A549 (cell line): Measurements from ENCODE around the gene TTYH2. TPM values are rescaled to one million over a fixed set of nuclear protein-coding genes. Genes with fewer than 3 reads are reported as not detected.

Source experiments
- ATAC-seq, 2 experiments: fragments of 200-7000 bp in 1 of 2; fragments of >200 bp in 1 of 2; cut with Nextera tagmentation in 1 of 2; cut with Tn5 transposase in 1 of 2; 3 replicates each; pipeline versions ENCODE4 v1.8.0 to v1.9.1; 2018 to 2020; ENCODE audit warnings: mild to moderate bottlenecking in 1 of 2, moderate library complexity in 1 of 2
- CTCF ChIA-PET: fragments of 300-600 bp; sonication (Branson Sonifier 250); formaldehyde crosslinking; extraction: SDS; loops from one replicate; lab custom pipeline; 2021; ENCODE audit warnings: antibody characterized with exemption, inconsistent platforms; lab: Yijun Ruan, JAX
- POLR2A ChIA-PET: fragments of 350-600 bp; formaldehyde crosslinking; extraction: SDS; loops from one replicate; lab custom pipeline; 2021; ENCODE audit warnings: antibody characterized with exemption, inconsistent platforms; lab: Yijun Ruan, JAX
- DNase-seq, 2 experiments: peaks; one replicate each; pipeline versions ENCODE4 v3.0.0 to v3.0.0-alpha.2; 2011 to 2016; ENCODE audit warnings: low read depth in 1 of 2, low spot score in 1 of 2
- FAIRE-seq: peaks from 2 replicates; lab custom pipeline; 2011; peaks lifted over from hg19 to GRCh38; lab: Jason Lieb, UNC
- H3K27ac ChIP-seq, 2 experiments: fragments of >200 bp; sonication (Bioruptor Twin); formaldehyde crosslinking; 3 replicates each; pipeline ENCODE4 v1.5.1; 2016 to 2017
- H3K4me1 ChIP-seq: fragments of >200 bp; sonication (Bioruptor Twin); formaldehyde crosslinking; 3 replicates; pipeline ENCODE4 v1.6.1; 2016
- H3K4me2 ChIP-seq: fragments of >200 bp; sonication (Bioruptor Twin); formaldehyde crosslinking; 3 replicates; pipeline ENCODE4 v1.6.1; 2016
- H3K4me3 ChIP-seq: fragments of >200 bp; sonication (Bioruptor Twin); formaldehyde crosslinking; 3 replicates; pipeline ENCODE4 v1.5.1; 2016
- H3K9me3 ChIP-seq: fragments of >200 bp; sonication (Bioruptor Twin); formaldehyde crosslinking; 3 replicates; pipeline ENCODE4 v1.6.1; 2016
- ATOH8 ChIP-seq: fragments of 250-450 bp; sonication (Bioruptor Pico); IDR thresholded peaks from 2 replicates; pipeline ENCODE4 v1.5.0; 2020; ENCODE audit warnings: low read depth, mild to moderate bottlenecking, moderate library complexity
- BHLHE40 ChIP-seq: IDR thresholded peaks from 2 replicates; pipeline ENCODE4 v1.6.1; 2012; ENCODE audit warnings: low read depth, low read length, inconsistent platforms
- CBX8 ChIP-seq: fragments of 200-600 bp; sonication (generic); IDR thresholded peaks from 2 replicates; pipeline ENCODE4 v1.6.1; 2016
- CHD2 ChIP-seq: fragments of 150-350 bp; IDR thresholded peaks from 2 replicates; pipeline ENCODE4 v1.6.1; 2014; ENCODE audit warnings: low read length; ENCODE audit not compliant: partially characterized antibody
- E2F6 ChIP-seq: IDR thresholded peaks from 2 replicates; pipeline ENCODE4 v1.6.1; 2012; ENCODE audit warnings: low read depth, borderline replicate concordance
- EHF ChIP-seq: fragments of 250-450 bp; sonication (Bioruptor Pico); IDR thresholded peaks from 2 replicates; pipeline ENCODE4 v1.5.0; 2020; ENCODE audit warnings: mild to moderate bottlenecking
- EHMT2 ChIP-seq: fragments of 200-600 bp; sonication (generic); IDR thresholded peaks from 2 replicates; pipeline ENCODE4 v1.6.1; 2016; ENCODE audit warnings: antibody characterized with exemption, low read depth, mild to moderate bottlenecking, moderate library complexity
- ELK1 ChIP-seq: fragments of 150-350 bp; IDR thresholded peaks from 2 replicates; pipeline ENCODE4 v1.6.1; 2014; ENCODE audit warnings: low read depth, mild to moderate bottlenecking, low read length
- EP300 ChIP-seq, 2 experiments: fragments of >200 bp; sonication (Bioruptor Twin); formaldehyde crosslinking; IDR thresholded peaks; 2 replicates in 1 of 2; 3 replicates in 1 of 2; pipeline ENCODE4 v1.6.1; 2016 to 2017
- ESRRA ChIP-seq: fragments of 150-350 bp; IDR thresholded peaks from 2 replicates; pipeline ENCODE4 v1.6.1; 2014; ENCODE audit warnings: mild to moderate bottlenecking, low read length, borderline replicate concordance
- GATA3 ChIP-seq: IDR thresholded peaks from 2 replicates; pipeline ENCODE4 v1.6.1; 2012; ENCODE audit warnings: borderline replicate concordance
- HES2 ChIP-seq: fragments of >200 bp; sonication (Bioruptor Twin); formaldehyde crosslinking; IDR thresholded peaks from 2 replicates; pipeline ENCODE4 v1.6.1; 2016
- HEYL ChIP-seq: fragments of 250-450 bp; sonication (Bioruptor Pico); IDR thresholded peaks from 2 replicates; pipeline ENCODE4 v1.8.0; 2021; ENCODE audit warnings: mild to moderate bottlenecking, moderate library complexity
- HMGXB4 ChIP-seq: fragments of 250-450 bp; sonication (Bioruptor Pico); IDR thresholded peaks from 2 replicates; pipeline ENCODE4 v1.5.0; 2021; ENCODE audit warnings: mild to moderate bottlenecking, moderate library complexity, borderline replicate concordance
- HOXA7 ChIP-seq: fragments of 250-450 bp; sonication (Bioruptor Pico); IDR thresholded peaks from 2 replicates; pipeline ENCODE4 v1.5.0; 2020; ENCODE audit warnings: mild to moderate bottlenecking, moderate library complexity
- JUNB ChIP-seq: fragments of >200 bp; sonication (Bioruptor Twin); formaldehyde crosslinking; IDR thresholded peaks from 2 replicates; pipeline ENCODE4 v1.6.1; 2016
- KDM1A ChIP-seq: fragments of 200-600 bp; sonication (generic); IDR thresholded peaks from 2 replicates; pipeline ENCODE4 v1.6.1; 2016; ENCODE audit warnings: low read depth, mild to moderate bottlenecking
- KDM5A ChIP-seq: fragments of 200-600 bp; sonication (generic); IDR thresholded peaks from 2 replicates; pipeline ENCODE4 v1.6.1; 2016; ENCODE audit warnings: antibody characterized with exemption, mild to moderate bottlenecking
- MAFK ChIP-seq: fragments of 450-650 bp; IDR thresholded peaks from 2 replicates; pipeline ENCODE4 v1.6.1; 2014; ENCODE audit not compliant: partially characterized antibody
- MAX ChIP-seq: IDR thresholded peaks from 2 replicates; pipeline ENCODE4 v1.6.1; 2012
- NPAS2 ChIP-seq: fragments of 250-450 bp; sonication (Bioruptor Pico); IDR thresholded peaks from 2 replicates; pipeline ENCODE4 v1.8.0; 2022; ENCODE audit warnings: mild to moderate bottlenecking, moderate library complexity, borderline replicate concordance
- NR3C1 ChIP-seq: fragments of >200 bp; sonication (Bioruptor Twin); formaldehyde crosslinking; IDR thresholded peaks from 3 replicates; pipeline ENCODE4 v1.6.1; 2017
- PHF8 ChIP-seq: fragments of 200-600 bp; sonication (generic); IDR thresholded peaks from 2 replicates; pipeline ENCODE4 v1.6.1; 2016; ENCODE audit warnings: low read depth, mild to moderate bottlenecking, antibody characterized with exemption, moderate library complexity, borderline replicate concordance
- POLR2A ChIP-seq: IDR thresholded peaks from 2 replicates; pipeline ENCODE4 v1.6.1; 2012; ENCODE audit warnings: mild to moderate bottlenecking, low read length
- REST ChIP-seq: fragments of 200-600 bp; sonication (generic); IDR thresholded peaks from 2 replicates; pipeline ENCODE4 v1.6.1; 2016; ENCODE audit warnings: antibody characterized with exemption, mild to moderate bottlenecking, moderate library complexity
- RNF2 ChIP-seq: fragments of 200-600 bp; sonication (generic); IDR thresholded peaks from 2 replicates; pipeline ENCODE4 v1.6.1; 2016; ENCODE audit warnings: low read depth, mild to moderate bottlenecking, antibody characterized with exemption, moderate library complexity, borderline replicate concordance
- TP53 ChIP-seq: fragments of 250-450 bp; sonication (Bioruptor Pico); IDR thresholded peaks from 2 replicates; pipeline ENCODE4 v1.5.0; 2021; ENCODE audit warnings: mild to moderate bottlenecking, moderate library complexity
- ZFP36 ChIP-seq: fragments of 450-650 bp; IDR thresholded peaks from 2 replicates; pipeline ENCODE4 v1.6.1; 2014; ENCODE audit warnings: borderline replicate concordance; ENCODE audit not compliant: partially characterized antibody
- ZNF302 ChIP-seq: fragments of 250-450 bp; sonication (Bioruptor Pico); IDR thresholded peaks from 2 replicates; pipeline ENCODE4 v1.9.0; 2021; ENCODE audit warnings: inconsistent platforms, mild to moderate bottlenecking, moderate library complexity
- WGBS: methylation state at CpG from one replicate; pipeline ENCODE4 v1.1.6; 2017; ENCODE audit errors: missing lambda C conversion rate; 5-methylcytosine and 5-hydroxymethylcytosine counted together
- polyA plus RNA-seq, 4 experiments: library from polyadenylated mRNA; depleted of rRNA in 3 of 4; stranded (reverse); fragments of >200 nt; fragmentation: RNase III in 1 of 4; extraction: RNeasy Plus Mini Kit Qiagen cat#74134 plus additional on column Dnase treatment in 1 of 4; gene quantifications; 2 replicates in 3 of 4; 3 replicates in 1 of 4; pipeline ENCODE4 v1.2.3, GENCODE V29; 2011 to 2017

The TTYH2 gene
- polyA plus RNA-seq, 2 of the 4 experiments (the other 2 are of a cell fraction) = 1.4 to 1.7 TPM

GRCh38 chr17:74201250-74201649 lies 12.1 kb upstream of the TTYH2 start (continued):
- TF ChIP-seq HMGXB4 (CRISPR knock-in tag) = no peak
- TF ChIP-seq ZNF302 (CRISPR knock-in tag) = no peak
- no peak for TF ChIP-seq EHMT2
- no peak for TF ChIP-seq BHLHE40
- TF ChIP-seq ZFP36 = no peak

GRCh38 chr17:74201948-74202347 lies 11.4 kb upstream of the TTYH2 start:
- ATAC-seq (no peak), DNase-seq (no peak), FAIRE-seq (no peak)
- ChIA-PET CTCF (interaction anchor here (1.0 to 7.4 kb wide), 6 partner anchors 9 to 558 kb away, joined by 3 to 215 read pairs (median 6); partner anchors contain the start of gene SDK2), POLR2A (interaction anchor here (0.7 kb wide), 1 partner anchor 11 kb away, joined by 3 read pairs; no protein-coding TSS in a partner anchor)
- H3K4me3 ChIP-seq = no peak overlapping the region
- TF ChIP-seq EP300 (IDR thresholded peaks at IDR 0.05) (no peak), JUNB (no peak), EHF (no peak), POLR2A (no peak), HEYL (CRISPR knock-in tag) (no peak), RNF2 (no peak), PHF8 (no peak), CHD2 (no peak), KDM5A (no peak), E2F6 (no peak), HES2 (no peak), HOXA7 (CRISPR knock-in tag) (no peak), KDM1A (no peak), ELK1 (no peak), ESRRA (no peak)
- H3K4me2 ChIP-seq = no peak overlapping the region
- no peaks in the 10 kb centered on the region for H3K9me3 ChIP-seq
- WGBS = 32% methylated on average over 10 of the region's 10 CpGs
- peak overlapping the region in 1 of 2 experiments; percentile 8; a peak in 1 of 6 replicates for H3K27ac ChIP-seq
- peaks cover 24% of the 10 kb centered on the region for H3K4me1 ChIP-seq

- 13% methylated on average over 15 of the region's 15 CpGs for WGBS
- ATAC-seq (peak in 1 of 2 experiments; percentile 6; a peak in 2 of 6 replicates), DNase-seq (no peak), FAIRE-seq (no peak)
- ChIA-PET POLR2A (interaction anchor here (0.6 to 2.1 kb wide), 8 partner anchors 10 to 773 kb away, joined by 3 to 20 read pairs (median 3); partner anchors contain the start of gene TTYH2), CTCF (interaction anchor here (0.6 to 7.4 kb wide), 13 partner anchors 8 to 1783 kb away, joined by 3 to 215 read pairs (median 3); partner anchors contain the start of gene SDK2)
- Histone ChIP-seq H3K4me1 (peaks cover 34% of the 10 kb centered on the region), H3K4me2 (peak overlapping the region; percentile 68), H3K9me3 (no peaks in the 10 kb centered on the region), H3K4me3 (peak overlapping the region; percentile 71), H3K27ac (peak overlapping the region in 1 of 2 experiments; percentile 4; a peak in 1 of 6 replicates)
- TF ChIP-seq REST = no peak
- TF ChIP-seq CBX8 = no peak
- TF ChIP-seq MAFK = no peak
- no peak for TF ChIP-seq ATOH8 (CRISPR knock-in tag)
- no peak for TF ChIP-seq KDM5A
- TF ChIP-seq NR3C1 = no peak
- no peak for TF ChIP-seq TP53 (CRISPR knock-in tag)
- TF ChIP-seq ESRRA = no peak
- no peak for TF ChIP-seq NPAS2 (CRISPR knock-in tag)
- TF ChIP-seq MAX = no peak
- no peak for TF ChIP-seq KDM1A
- TF ChIP-seq GATA3 = no peak
Measured at GRCh38 chr17:74202938-74203337, 10.4 kb upstream of the TTYH2 start.
